A549 (cell line): ENCODE data around the gene EMB.
"Not testable (repeated sequence)": the region's sequence is repeated elsewhere in the genome, so short reads cannot be mapped to it uniquely, and the experiment has no call there.

Experiments used
- CHD2 ChIP-seq: fragments of 150-350 bp; IDR thresholded peaks from 2 replicates; pipeline ENCODE4 v1.6.1; 2014; ENCODE audit warnings: low read length; ENCODE audit not compliant: partially characterized antibody
- POLR2A ChIP-seq: IDR thresholded peaks from 2 replicates; pipeline ENCODE4 v1.6.1; 2012; ENCODE audit warnings: mild to moderate bottlenecking, low read length
- TF ChIP-seq, protein P1 (sequence below): fragments of >200 bp; sonication (Bioruptor Twin); formaldehyde crosslinking; IDR thresholded peaks from 3 replicates; pipeline ENCODE4 v1.5.1; 2016
- TF ChIP-seq, protein P2 (sequence below): fragments of 450-650 bp; IDR thresholded peaks from 2 replicates; pipeline ENCODE4 v1.6.1; 2014; ENCODE audit warnings: antibody characterized with exemption

GRCh38 chr5:50458372-50458771, 17.3 kb upstream of the EMB start:
- TF ChIP-seq, protein P1, sequence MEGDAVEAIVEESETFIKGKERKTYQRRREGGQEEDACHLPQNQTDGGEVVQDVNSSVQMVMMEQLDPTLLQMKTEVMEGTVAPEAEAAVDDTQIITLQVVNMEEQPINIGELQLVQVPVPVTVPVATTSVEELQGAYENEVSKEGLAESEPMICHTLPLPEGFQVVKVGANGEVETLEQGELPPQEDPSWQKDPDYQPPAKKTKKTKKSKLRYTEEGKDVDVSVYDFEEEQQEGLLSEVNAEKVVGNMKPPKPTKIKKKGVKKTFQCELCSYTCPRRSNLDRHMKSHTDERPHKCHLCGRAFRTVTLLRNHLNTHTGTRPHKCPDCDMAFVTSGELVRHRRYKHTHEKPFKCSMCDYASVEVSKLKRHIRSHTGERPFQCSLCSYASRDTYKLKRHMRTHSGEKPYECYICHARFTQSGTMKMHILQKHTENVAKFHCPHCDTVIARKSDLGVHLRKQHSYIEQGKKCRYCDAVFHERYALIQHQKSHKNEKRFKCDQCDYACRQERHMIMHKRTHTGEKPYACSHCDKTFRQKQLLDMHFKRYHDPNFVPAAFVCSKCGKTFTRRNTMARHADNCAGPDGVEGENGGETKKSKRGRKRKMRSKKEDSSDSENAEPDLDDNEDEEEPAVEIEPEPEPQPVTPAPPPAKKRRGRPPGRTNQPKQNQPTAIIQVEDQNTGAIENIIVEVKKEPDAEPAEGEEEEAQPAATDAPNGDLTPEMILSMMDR, result not testable (repeated sequence)
- TF ChIP-seq CHD2, POLR2A: not testable (repeated sequence)
- TF ChIP-seq, protein P2, sequence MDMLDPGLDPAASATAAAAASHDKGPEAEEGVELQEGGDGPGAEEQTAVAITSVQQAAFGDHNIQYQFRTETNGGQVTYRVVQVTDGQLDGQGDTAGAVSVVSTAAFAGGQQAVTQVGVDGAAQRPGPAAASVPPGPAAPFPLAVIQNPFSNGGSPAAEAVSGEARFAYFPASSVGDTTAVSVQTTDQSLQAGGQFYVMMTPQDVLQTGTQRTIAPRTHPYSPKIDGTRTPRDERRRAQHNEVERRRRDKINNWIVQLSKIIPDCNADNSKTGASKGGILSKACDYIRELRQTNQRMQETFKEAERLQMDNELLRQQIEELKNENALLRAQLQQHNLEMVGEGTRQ, result not testable (repeated sequence)
